Stomach (tissue), 4 donors: Measurements from ENCODE around the gene TRMT10C.

Experiments
- CTCF ChIP-seq, 7 experiments: fragments of 450-650 bp in 4 of 7; fragments of 200-600 bp in 3 of 7; sonication (generic) in 3 of 7; IDR thresholded peaks; one replicate each; pipeline ENCODE4 v1.5.1; 2016 to 2019; ENCODE audit warnings: antibody characterized with exemption in 7 of 7, control low read depth in 2 of 7, mild to moderate bottlenecking in 1 of 7
- EP300 ChIP-seq: sonication (generic); formaldehyde crosslinking; IDR thresholded peaks from one replicate; pipeline ENCODE4 v1.6.1; 2017; ENCODE audit warnings: antibody characterized with exemption
- POLR2A ChIP-seq, 4 donors: fragments of 450-650 bp; IDR thresholded peaks; one replicate each; pipeline ENCODE4 v1.6.1; 2016; ENCODE audit warnings: antibody characterized with exemption in 4 of 4, control low read depth in 2 of 4, mild to moderate bottlenecking in 1 of 4, moderate library complexity in 1 of 4
- POLR2AphosphoS5 ChIP-seq, 3 donors: sonication (generic); formaldehyde crosslinking; IDR thresholded peaks; one replicate each; pipeline ENCODE4 v1.6.1; 2016; ENCODE audit warnings: antibody characterized with exemption in 3 of 3

GRCh38 chr3:101513419-101513986 is 48.2 kb upstream of the TRMT10C start:
- TF ChIP-seq POLR2A (IDR thresholded peaks at IDR 0.05) (no peak), CTCF (IDR thresholded peaks at IDR 0.05) (no peak), EP300 (no peak), POLR2AphosphoS5 (IDR thresholded peaks at IDR 0.05) (no peak)
